Vagina (tissue), 2 donors: ENCODE results near the gene INPP4B.

Source experiments
- CTCF ChIP-seq, 3 experiments: fragments of 450-650 bp in 2 of 3; fragments of 200-600 bp in 1 of 3; sonication (generic) in 1 of 3; IDR thresholded peaks; one replicate each; pipeline ENCODE4 v1.5.1; 2017 to 2019; ENCODE audit warnings: antibody characterized with exemption in 3 of 3, mild to moderate bottlenecking in 2 of 3, moderate library complexity in 2 of 3
- POLR2AphosphoS5 ChIP-seq, 2 donors: sonication (generic); formaldehyde crosslinking; IDR thresholded peaks; one replicate each; pipeline ENCODE4 v1.9.0; 2017; ENCODE audit warnings: antibody characterized with exemption in 2 of 2, mild to moderate bottlenecking in 2 of 2, low read depth in 1 of 2; ENCODE audit not compliant: insufficient read depth in 1 of 2

- no peak for TF ChIP-seq CTCF (IDR thresholded peaks at IDR 0.05)
- TF ChIP-seq POLR2AphosphoS5 (IDR thresholded peaks at IDR 0.05; ENCODE audit: insufficient read depth in 1 of 2, low read depth in 1 of 2), result no peak
These were observed 262.4 kb downstream of the INPP4B start for GRCh38 chr4:142583708-142584107.
